Superior temporal gyrus (tissue), 1 donor: ENCODE results near the gene COA7.

Experiments
- DNase-seq: peaks from one replicate; pipeline ENCODE4 v3.0.0-alpha.2; 2016; ENCODE audit errors: extremely low spot score

Gene COA7

DNA sequence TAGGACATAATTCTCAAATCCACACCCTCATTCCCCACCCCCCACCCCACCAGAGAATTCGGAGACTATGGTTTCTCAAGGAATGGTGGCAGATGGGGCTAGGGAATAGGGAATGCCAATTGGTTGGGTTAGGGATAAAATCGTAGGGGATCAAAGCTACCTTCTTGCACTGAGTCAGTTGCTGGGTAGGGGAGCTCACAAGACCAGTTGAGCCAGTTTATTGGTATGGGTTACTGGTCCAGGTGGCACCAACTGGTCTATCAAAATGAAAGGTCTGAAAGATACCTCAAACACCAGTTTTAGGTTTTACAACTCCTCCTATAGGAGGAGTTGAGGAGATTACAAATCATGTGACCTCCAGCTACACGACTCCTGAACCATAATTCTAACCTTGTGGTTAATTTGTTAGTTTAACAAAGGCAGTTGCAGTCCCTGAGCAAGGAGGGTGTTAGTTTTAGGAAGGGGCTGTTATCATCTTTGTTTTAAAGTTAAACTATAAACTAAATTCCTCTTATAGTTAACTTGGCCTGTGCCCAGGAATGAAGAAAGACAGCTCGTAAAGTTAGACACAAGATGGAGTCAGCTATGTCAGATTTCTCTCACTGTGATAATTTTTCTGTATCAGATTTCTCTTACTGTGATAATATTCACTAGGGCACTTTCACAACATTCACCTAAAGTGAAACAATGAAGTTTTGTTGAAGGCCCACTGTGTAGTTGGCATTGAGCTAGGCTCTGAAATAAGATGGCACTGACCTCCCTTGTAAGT is 62.6 kb downstream of the COA7 start:
- no peak for DNase-seq
